Fibroblast of mammary gland (primary cell): Measurements from ENCODE around the gene ZNF750.
A peak's percentile ranks its signal among the peaks of the same experiment; 100 is the strongest.

Experiments used
- DNase-seq: peaks from one replicate; pipeline ENCODE4 v3.0.0-alpha.2; 2010; ENCODE audit warnings: low read depth
- H3K4me3 ChIP-seq: 2 replicates; pipeline ENCODE4 v1.5.1; 2011; ENCODE audit warnings: low read depth, mild to moderate bottlenecking, low read length, moderate library complexity; ENCODE audit not compliant: control insufficient read depth
- CTCF ChIP-seq: conservative IDR thresholded peaks from 2 replicates; pipeline ENCODE4 v1.5.1; 2011; ENCODE audit warnings: low read depth, low read length, inconsistent platforms; ENCODE audit not compliant: control insufficient read depth, insufficient read depth

The ZNF750 gene

GRCh38 chr17:82803606-82804005 lies 36.2 kb downstream of the ZNF750 start:
- H3K4me3 ChIP-seq = no peak overlapping the region
- no peak for DNase-seq
- no peak for TF ChIP-seq CTCF

GRCh38 chr17:82803185-82803584 lies 36.6 kb downstream of the ZNF750 start:
- no peak for TF ChIP-seq CTCF
- no peak overlapping the region for H3K4me3 ChIP-seq

GRCh38 chr17:82802075-82802780 lies 37.6 kb downstream of the ZNF750 start:
- TF ChIP-seq CTCF = no peak
- H3K4me3 ChIP-seq = peak overlapping the region; percentile 29
- DNase-seq = peak; percentile 59

More at GRCh38 chr17:82803185-82803584, 36.6 kb downstream of the ZNF750 start:
- DNase-seq = no peak

GRCh38 chr17:82801377-82801970 lies 38.3 kb downstream of the ZNF750 start:
- no peak for DNase-seq
- no peak for TF ChIP-seq CTCF
- no peak overlapping the region for H3K4me3 ChIP-seq

DNA sequence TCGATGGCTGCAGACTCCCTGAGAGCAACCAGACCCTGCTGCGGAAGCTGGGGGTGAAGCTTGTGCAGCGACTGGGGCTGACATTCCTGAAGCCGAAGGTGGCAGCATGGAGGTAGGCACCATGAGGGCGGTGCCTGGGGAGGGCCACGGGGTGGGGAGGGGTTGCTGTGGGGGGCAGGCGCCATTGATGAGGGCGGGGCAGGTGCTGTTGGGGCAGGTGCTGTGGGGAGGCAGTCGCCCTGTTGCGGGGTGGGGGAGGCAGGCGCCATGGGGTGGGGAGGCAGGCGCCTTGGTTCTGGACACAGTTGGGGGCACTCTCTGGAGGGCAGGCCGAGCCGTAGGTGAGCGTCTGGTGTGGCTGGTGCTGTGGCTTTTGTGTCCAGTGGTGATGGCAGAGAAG lies 38.9 kb downstream of the ZNF750 start:
- no peak for TF ChIP-seq CTCF

GRCh38 chr17:82799591-82799990 lies 40.2 kb downstream of the ZNF750 start:
- no peak for DNase-seq
- TF ChIP-seq CTCF = no peak

More for the DNA sequence above, 38.9 kb downstream of the ZNF750 start:
- no peak overlapping the region for H3K4me3 ChIP-seq
- no peak for DNase-seq

More at GRCh38 chr17:82799591-82799990, 40.2 kb downstream of the ZNF750 start:
- H3K4me3 ChIP-seq = no peak overlapping the region
